Tibial artery (tissue), 4 donors: Measurements from ENCODE around the gene SLC9A8.

Experiments
- DNase-seq, 2 donors: peaks; one replicate each; pipeline ENCODE4 v3.0.0-alpha.2; 2019
- H3K27ac ChIP-seq, 2 donors: fragments of 200-600 bp; sonication (generic) in 1 of 2; 1 replicate in 1 of 2; 2 replicates in 1 of 2; pipeline ENCODE4 v1.5.1; 2018 to 2019; ENCODE audit warnings: mild to moderate bottlenecking in 1 of 2
- H3K27me3 ChIP-seq, 2 donors: fragments of 200-600 bp; sonication (generic) in 1 of 2; one replicate each; pipeline versions ENCODE4 v1.5.1 to v1.6.0; 2016 to 2019
- H3K36me3 ChIP-seq, 3 donors: fragments of 200-600 bp; sonication (generic) in 2 of 3; one replicate each; pipeline ENCODE4 v1.5.1; 2016 to 2019; ENCODE audit warnings: mild to moderate bottlenecking in 2 of 3
- H3K4me1 ChIP-seq, 4 donors: fragments of 200-600 bp; sonication (generic) in 2 of 4; 1 replicate in 3 of 4; 2 replicates in 1 of 4; pipeline ENCODE4 v1.5.1; 2016 to 2019
- H3K4me3 ChIP-seq, 2 donors: fragments of 200-600 bp; sonication (generic) in 1 of 2; 1 replicate in 1 of 2; 2 replicates in 1 of 2; pipeline ENCODE4 v1.5.1; 2018 to 2019; ENCODE audit warnings: mild to moderate bottlenecking in 2 of 2
- H3K9me3 ChIP-seq, 3 donors: fragments of 200-600 bp; sonication (generic) in 1 of 3; one replicate each; pipeline ENCODE4 v1.5.1; 2016 to 2019
- intact Hi-C: fragments of 100-400 bp; cut with DNase I; formaldehyde crosslinking; loops from one replicate; pipeline ENCODE4 v1.15.0; 2023; ENCODE audit warnings: low total_unique reads
- TF ChIP-seq, protein P1 (sequence below), 2 experiments: fragments of 200-600 bp in 1 of 2; fragments of 450-650 bp in 1 of 2; IDR thresholded peaks; one replicate each; pipeline ENCODE4 v1.5.1; 2017 to 2019; ENCODE audit warnings: antibody characterized with exemption in 2 of 2, mild to moderate bottlenecking in 1 of 2, moderate library complexity in 1 of 2

The SLC9A8 gene

DNA sequence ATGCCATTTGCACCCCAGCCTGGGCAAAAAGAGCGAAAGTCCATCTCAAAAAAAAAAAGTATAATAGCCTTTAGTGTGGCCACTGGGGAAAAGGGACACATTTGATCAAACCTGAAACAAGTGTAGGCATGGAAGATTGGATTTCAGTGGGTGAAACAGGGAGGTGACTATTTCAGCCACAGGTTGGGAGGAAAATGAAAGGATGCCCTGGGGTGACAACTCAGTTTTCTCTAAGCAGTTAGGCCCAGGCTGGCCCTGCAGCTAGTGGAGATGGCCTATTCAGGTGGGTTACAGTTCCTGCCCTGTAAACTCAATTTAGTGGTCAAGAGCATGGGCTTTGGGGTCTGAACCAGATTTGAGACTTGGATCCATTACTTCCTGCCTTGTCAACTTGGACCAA, 66.3 kb downstream of the SLC9A8 start:
- DNase-seq, result no peak
- peaks cover 0 to 52% (median 27%) of the 10 kb centered on the region in 3 donors for H3K36me3 ChIP-seq
- TF ChIP-seq, protein P1, sequence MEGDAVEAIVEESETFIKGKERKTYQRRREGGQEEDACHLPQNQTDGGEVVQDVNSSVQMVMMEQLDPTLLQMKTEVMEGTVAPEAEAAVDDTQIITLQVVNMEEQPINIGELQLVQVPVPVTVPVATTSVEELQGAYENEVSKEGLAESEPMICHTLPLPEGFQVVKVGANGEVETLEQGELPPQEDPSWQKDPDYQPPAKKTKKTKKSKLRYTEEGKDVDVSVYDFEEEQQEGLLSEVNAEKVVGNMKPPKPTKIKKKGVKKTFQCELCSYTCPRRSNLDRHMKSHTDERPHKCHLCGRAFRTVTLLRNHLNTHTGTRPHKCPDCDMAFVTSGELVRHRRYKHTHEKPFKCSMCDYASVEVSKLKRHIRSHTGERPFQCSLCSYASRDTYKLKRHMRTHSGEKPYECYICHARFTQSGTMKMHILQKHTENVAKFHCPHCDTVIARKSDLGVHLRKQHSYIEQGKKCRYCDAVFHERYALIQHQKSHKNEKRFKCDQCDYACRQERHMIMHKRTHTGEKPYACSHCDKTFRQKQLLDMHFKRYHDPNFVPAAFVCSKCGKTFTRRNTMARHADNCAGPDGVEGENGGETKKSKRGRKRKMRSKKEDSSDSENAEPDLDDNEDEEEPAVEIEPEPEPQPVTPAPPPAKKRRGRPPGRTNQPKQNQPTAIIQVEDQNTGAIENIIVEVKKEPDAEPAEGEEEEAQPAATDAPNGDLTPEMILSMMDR (IDR thresholded peaks at IDR 0.05), result no peak
- no peaks in the 10 kb centered on the region for H3K9me3 ChIP-seq
- peaks cover 0 to 62% (median 24%) of the 10 kb centered on the region in 4 donors for H3K4me1 ChIP-seq
- intact Hi-C loops, result no loop called here
- no peaks in the 10 kb centered on the region for H3K27me3 ChIP-seq
- H3K27ac ChIP-seq, result no peak overlapping the region
- no peak overlapping the region for H3K4me3 ChIP-seq

DNA sequence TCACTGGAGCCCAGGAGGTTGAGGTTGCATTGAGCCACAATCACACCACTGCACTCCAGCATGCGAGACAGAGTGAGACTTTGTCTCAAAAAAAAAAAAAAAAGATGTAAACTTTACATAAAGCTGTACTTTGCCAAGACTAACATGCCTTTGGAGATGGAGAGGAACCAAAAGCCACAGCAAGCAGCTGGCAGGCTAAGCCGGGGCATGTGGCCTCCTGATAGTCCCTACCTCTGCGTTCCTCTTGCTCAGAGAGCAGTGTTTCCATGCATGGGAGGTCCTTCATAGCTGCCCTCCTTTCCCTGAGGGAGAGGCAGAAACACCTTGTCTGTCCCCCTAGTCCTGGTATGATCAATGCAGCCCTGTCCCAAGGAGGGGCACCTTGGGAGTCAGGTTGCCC, 67.5 kb downstream of the SLC9A8 start:
- intact Hi-C loops, result loop anchor here (10.0 kb wide), 1 partner anchor 345 kb away; no protein-coding TSS in a partner anchor
- peaks cover 0 to 62% (median 24%) of the 10 kb centered on the region in 4 donors for H3K4me1 ChIP-seq
- TF ChIP-seq, protein P1 (IDR thresholded peaks at IDR 0.05), result no peak
- peaks cover 9 to 56% (median 36%) of the 10 kb centered on the region in 3 donors for H3K36me3 ChIP-seq
- DNase-seq, result peak in 1 of 2 donors; percentile 56
- H3K9me3 ChIP-seq, result no peaks in the 10 kb centered on the region
- H3K4me3 ChIP-seq, result no peak overlapping the region
- peak overlapping the region; percentile 53 to 59 for H3K27ac ChIP-seq
- H3K27me3 ChIP-seq, result no peaks in the 10 kb centered on the region

DNA sequence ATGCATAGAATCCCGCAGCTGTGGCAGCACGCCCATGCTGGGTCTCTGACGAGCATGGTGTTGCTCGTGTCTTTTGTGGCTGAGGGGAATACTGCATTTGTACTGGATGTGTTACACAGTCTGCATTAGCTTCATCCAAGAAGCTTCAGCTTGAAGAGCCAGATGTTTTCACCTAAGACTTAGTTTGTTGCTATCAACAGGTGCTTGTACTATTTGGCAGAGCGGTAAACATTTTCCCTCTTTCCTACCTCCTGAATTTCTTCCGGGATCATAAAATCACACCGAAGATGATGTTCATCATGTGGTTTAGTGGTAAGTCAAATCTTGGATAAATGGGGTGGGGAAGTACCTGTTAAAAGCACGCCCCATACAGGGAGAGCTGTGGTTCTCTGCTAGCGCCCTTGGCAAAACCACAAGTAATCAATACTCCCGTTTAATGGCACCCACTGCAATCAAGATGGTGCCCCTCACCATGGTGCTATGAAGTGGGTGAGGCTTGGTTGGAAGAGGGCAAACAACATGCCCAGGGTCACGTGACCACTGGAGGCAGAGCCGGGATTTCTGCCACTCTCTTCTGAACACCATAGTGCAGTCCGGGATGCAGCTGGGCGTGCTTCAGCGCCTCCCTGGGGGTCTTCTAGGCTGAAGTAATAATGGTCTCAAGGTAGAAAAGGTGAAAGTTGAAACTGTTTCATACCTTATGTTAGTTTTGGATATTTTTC, 68.3 kb downstream of the SLC9A8 start:
- peak in 1 of 2 donors; percentile 57 for DNase-seq
- peaks cover 10 to 56% (median 40%) of the 10 kb centered on the region in 3 donors for H3K36me3 ChIP-seq

DNA sequence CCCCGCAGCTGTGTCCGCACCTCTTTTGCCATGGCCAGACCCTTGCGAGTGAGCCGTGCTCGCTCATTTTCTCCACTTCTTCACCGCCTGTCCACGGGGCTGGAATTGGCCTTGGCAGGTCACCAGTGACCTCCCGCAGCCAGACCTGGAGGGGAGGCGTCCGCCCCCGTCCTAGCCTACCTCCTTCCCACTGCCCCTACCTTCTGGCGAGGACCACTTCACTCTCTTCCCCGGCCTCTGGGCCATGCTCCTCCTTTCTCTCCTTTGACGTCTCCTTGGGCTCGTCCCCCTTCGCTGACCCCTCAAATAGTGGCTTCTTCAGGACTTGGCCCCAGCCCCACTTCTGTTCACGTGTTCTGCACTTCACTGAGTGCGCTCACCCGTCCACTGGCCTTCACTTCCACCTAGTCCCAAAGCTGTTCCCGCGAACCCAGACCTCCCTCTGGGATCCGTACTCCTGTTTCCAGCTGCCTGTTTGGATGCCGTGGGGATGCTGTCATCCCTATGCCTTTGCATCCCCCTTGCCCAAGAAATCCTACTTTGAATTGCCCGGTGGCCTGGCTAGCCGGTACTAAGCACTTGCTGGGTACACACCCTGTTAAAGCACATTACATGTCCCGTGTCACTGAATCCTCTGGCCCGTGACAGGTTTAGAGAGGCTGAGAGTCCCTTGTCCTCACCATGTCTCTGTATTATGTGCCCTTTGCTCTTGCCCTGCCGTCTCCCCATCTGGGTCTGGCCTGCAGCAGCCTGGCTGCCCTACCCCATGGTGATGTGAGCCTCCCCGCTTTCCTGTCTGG, 69.7 kb downstream of the SLC9A8 start:
- Histone ChIP-seq H3K36me3 (peaks cover 10 to 65% (median 40%) of the 10 kb centered on the region in 3 donors), H3K27ac (no peak overlapping the region), H3K27me3 (no peaks in the 10 kb centered on the region), H3K9me3 (no peaks in the 10 kb centered on the region), H3K4me3 (no peak overlapping the region), H3K4me1 (peaks cover 0 to 53% (median 26%) of the 10 kb centered on the region in 4 donors)
- TF ChIP-seq, protein P1 (IDR thresholded peaks at IDR 0.05), result no peak
- peak in 1 of 2 donors; percentile 60 for DNase-seq
- intact Hi-C loops, result loop anchor here (10.0 kb wide), 1 partner anchor 348 kb away; no protein-coding TSS in a partner anchor

More for the DNA sequence above, 68.3 kb downstream of the SLC9A8 start:
- no peaks in the 10 kb centered on the region for H3K27me3 ChIP-seq
- H3K4me1 ChIP-seq, result peaks cover 0 to 56% (median 24%) of the 10 kb centered on the region in 4 donors
- no peaks in the 10 kb centered on the region for H3K9me3 ChIP-seq
- intact Hi-C loops, result loop anchor here (10.0 kb wide), 1 partner anchor 346 kb away; no protein-coding TSS in a partner anchor
- H3K27ac ChIP-seq, result peak overlapping the region; percentile 53 to 59
- no peak overlapping the region for H3K4me3 ChIP-seq
- TF ChIP-seq, protein P1 (IDR thresholded peaks at IDR 0.05), result no peak

- no peaks in the 10 kb centered on the region for H3K27me3 ChIP-seq
- peaks cover 0 to 53% (median 30%) of the 10 kb centered on the region in 4 donors for H3K4me1 ChIP-seq
- intact Hi-C loops, result loop anchor here (10.0 kb wide), 1 partner anchor 349 kb away; no protein-coding TSS in a partner anchor
- H3K4me3 ChIP-seq, result no peak overlapping the region
- no peak overlapping the region for H3K27ac ChIP-seq
- TF ChIP-seq, protein P1 (IDR thresholded peaks at IDR 0.05), result no peak
- H3K9me3 ChIP-seq, result no peaks in the 10 kb centered on the region
- H3K36me3 ChIP-seq, result peaks cover 10 to 73% (median 40%) of the 10 kb centered on the region in 3 donors
- DNase-seq, result peak in 1 of 2 donors; percentile 53
Measured at GRCh38 chr20:49883246-49883802, 70.7 kb downstream of the SLC9A8 start.
